Prostate gland (tissue), 2 donors: ENCODE results near the gene PRKRIP1. TPM values are rescaled to one million over a fixed set of nuclear protein-coding genes. Genes with fewer than 3 reads are reported as not detected.

Experiments used
- DNase-seq: peaks from one replicate; pipeline ENCODE4 v3.0.0-alpha.2; 2019; ENCODE audit warnings: low spot score
- H3K27ac ChIP-seq, 2 donors: fragments of 200-600 bp; sonication (generic); 2 replicates each; pipeline ENCODE4 v1.5.1; 2017 to 2019
- H3K27me3 ChIP-seq: fragments of 200-600 bp; sonication (generic); replicated peaks from 2 replicates; pipeline ENCODE4 v1.5.1; 2019; ENCODE audit not compliant: insufficient read depth
- H3K36me3 ChIP-seq, 2 donors: fragments of 200-600 bp; sonication (generic); 1 replicate in 1 of 2; 2 replicates in 1 of 2; pipeline versions ENCODE4 v1.5.1 to v1.8.1; 2017 to 2019
- H3K4me1 ChIP-seq: fragments of 200-600 bp; sonication (generic); replicated peaks from 2 replicates; pipeline ENCODE4 v1.5.1; 2019
- H3K4me3 ChIP-seq, 2 donors: fragments of 200-600 bp; sonication (generic); 2 replicates each; pipeline ENCODE4 v1.5.1; 2017 to 2019
- H3K9me3 ChIP-seq: fragments of 200-600 bp; sonication (generic); 2 replicates; pipeline ENCODE4 v1.5.1; 2017
- POLR2A ChIP-seq: fragments of 450-650 bp; IDR thresholded peaks from one replicate; pipeline ENCODE4 v1.6.1; 2016; ENCODE audit warnings: antibody characterized with exemption, mild to moderate bottlenecking
- POLR2AphosphoS5 ChIP-seq: sonication (generic); formaldehyde crosslinking; IDR thresholded peaks from one replicate; pipeline ENCODE4 v1.6.1; 2017; ENCODE audit warnings: antibody characterized with exemption
- WGBS: methylation state at CpG from one replicate; pipeline ENCODE4 v1.1.5; 2018; 5-methylcytosine and 5-hydroxymethylcytosine counted together
- intact Hi-C: fragments of 100-400 bp; cut with DNase I; formaldehyde crosslinking; loops from one replicate; pipeline ENCODE4 v1.14.2; 2022
- total RNA-seq, 2 donors: library from RNA; depleted of rRNA; stranded (reverse); fragments of >200 nt; gene quantifications; one replicate each; pipeline ENCODE4 v1.1.0, GENCODE V29; 2016
- TF ChIP-seq, protein P1 (sequence below), 4 experiments: fragments of 200-600 bp in 2 of 4; fragments of 450-650 bp in 2 of 4; sonication (generic) in 2 of 4; IDR thresholded peaks; 1 replicate in 3 of 4; 2 replicates in 1 of 4; pipeline ENCODE4 v1.5.1; 2016 to 2019; ENCODE audit warnings: antibody characterized with exemption in 4 of 4, mild to moderate bottlenecking in 2 of 4, moderate library complexity in 2 of 4

The PRKRIP1 gene
- total RNA-seq, 2 donors from 2014 or later: 31.6 to 50.1 TPM

DNA sequence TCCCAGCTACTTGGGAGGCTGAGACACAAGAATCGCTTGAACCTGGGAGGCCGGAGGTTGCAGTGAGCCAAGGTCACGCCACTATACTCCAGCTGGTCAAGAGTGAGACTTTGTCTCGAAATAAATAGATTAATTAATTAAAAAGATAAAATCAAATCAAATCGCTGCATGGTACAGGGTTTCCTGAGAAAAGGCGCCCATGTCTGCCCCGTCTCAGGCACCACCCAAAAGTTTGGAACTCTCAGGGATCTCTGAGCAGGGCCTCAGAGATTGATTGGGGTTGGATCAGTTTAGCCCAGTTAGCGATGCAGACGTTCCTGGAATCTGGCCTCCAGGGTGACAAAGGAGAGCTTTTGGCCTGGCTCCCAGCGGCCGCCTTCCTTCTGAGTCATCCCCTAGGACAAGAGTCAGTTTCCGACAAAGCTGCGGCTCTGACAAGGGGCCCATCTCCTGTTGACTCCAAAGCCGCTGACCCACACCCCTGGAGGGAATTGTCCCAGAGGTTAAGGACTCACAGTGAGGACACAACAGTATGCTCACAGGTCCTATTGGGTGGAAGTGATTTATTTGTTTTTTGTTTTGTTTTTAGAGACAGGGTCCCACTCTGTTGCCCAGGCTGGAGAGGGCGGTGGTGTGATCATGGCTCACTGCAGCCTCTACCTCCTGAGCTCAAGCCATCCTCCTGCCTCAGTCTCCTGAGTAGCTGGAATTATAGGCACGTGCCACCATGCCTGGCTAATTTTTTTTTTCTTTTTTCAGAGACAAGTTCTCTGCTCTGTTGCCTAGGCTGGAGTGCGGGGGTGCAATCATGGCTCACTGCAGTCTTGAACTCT, 44.0 kb downstream of the PRKRIP1 start:
- no peak overlapping the region for H3K27ac ChIP-seq

GRCh38 chr7:102444961-102445673, 49.0 kb downstream of the PRKRIP1 start:
- Histone ChIP-seq H3K27ac (no peak overlapping the region), H3K4me1 (no peaks in the 10 kb centered on the region), H3K9me3 (no peaks in the 10 kb centered on the region), H3K27me3 (no peaks in the 10 kb centered on the region), H3K4me3 (no peak overlapping the region), H3K36me3 (no peaks in the 10 kb centered on the region)
- no peak for TF ChIP-seq POLR2A
- no peak for TF ChIP-seq POLR2AphosphoS5
- TF ChIP-seq, protein P1, sequence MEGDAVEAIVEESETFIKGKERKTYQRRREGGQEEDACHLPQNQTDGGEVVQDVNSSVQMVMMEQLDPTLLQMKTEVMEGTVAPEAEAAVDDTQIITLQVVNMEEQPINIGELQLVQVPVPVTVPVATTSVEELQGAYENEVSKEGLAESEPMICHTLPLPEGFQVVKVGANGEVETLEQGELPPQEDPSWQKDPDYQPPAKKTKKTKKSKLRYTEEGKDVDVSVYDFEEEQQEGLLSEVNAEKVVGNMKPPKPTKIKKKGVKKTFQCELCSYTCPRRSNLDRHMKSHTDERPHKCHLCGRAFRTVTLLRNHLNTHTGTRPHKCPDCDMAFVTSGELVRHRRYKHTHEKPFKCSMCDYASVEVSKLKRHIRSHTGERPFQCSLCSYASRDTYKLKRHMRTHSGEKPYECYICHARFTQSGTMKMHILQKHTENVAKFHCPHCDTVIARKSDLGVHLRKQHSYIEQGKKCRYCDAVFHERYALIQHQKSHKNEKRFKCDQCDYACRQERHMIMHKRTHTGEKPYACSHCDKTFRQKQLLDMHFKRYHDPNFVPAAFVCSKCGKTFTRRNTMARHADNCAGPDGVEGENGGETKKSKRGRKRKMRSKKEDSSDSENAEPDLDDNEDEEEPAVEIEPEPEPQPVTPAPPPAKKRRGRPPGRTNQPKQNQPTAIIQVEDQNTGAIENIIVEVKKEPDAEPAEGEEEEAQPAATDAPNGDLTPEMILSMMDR (IDR thresholded peaks at IDR 0.05): no peak
- no peak for DNase-seq
- intact Hi-C loops: no loop called here
- WGBS: 91% methylated on average over 17 of the region's 17 CpGs

More for the DNA sequence above, 44.0 kb downstream of the PRKRIP1 start:
- DNase-seq: peak; percentile 61
- WGBS: 65% methylated on average over 17 of the region's 17 CpGs
- Histone ChIP-seq H3K36me3 (no peaks in the 10 kb centered on the region), H3K4me1 (no peaks in the 10 kb centered on the region), H3K4me3 (no peak overlapping the region), H3K9me3 (no peaks in the 10 kb centered on the region), H3K27me3 (no peaks in the 10 kb centered on the region)
- intact Hi-C loops: no loop called here
- TF ChIP-seq POLR2A: no peak
- no peak for TF ChIP-seq POLR2AphosphoS5
- TF ChIP-seq, protein P1 (IDR thresholded peaks at IDR 0.05): no peak

GRCh38 chr7:102445674-102446071, 49.5 kb downstream of the PRKRIP1 start:
- Histone ChIP-seq H3K4me1 (no peaks in the 10 kb centered on the region), H3K9me3 (no peaks in the 10 kb centered on the region), H3K4me3 (no peak overlapping the region), H3K27me3 (no peaks in the 10 kb centered on the region), H3K36me3 (no peaks in the 10 kb centered on the region), H3K27ac (no peak overlapping the region)
- 45% methylated on average over 2 of the region's 2 CpGs for WGBS
- intact Hi-C loops: no loop called here
- DNase-seq: no peak
- TF ChIP-seq, protein P1 (IDR thresholded peaks at IDR 0.05): no peak

GRCh38 chr7:102446387-102447156, 50.4 kb downstream of the PRKRIP1 start:
- intact Hi-C loops: no loop called here
- TF ChIP-seq POLR2A (no peak), POLR2AphosphoS5 (no peak)
- TF ChIP-seq, protein P1 (IDR thresholded peaks at IDR 0.05): no peak
- Histone ChIP-seq H3K4me3 (no peak overlapping the region), H3K9me3 (no peaks in the 10 kb centered on the region), H3K27me3 (no peaks in the 10 kb centered on the region), H3K4me1 (no peaks in the 10 kb centered on the region), H3K36me3 (no peaks in the 10 kb centered on the region), H3K27ac (no peak overlapping the region)
- no peak for DNase-seq
- 96% methylated on average over 39 of the region's 41 CpGs for WGBS
